Measurements from ENCODE around the gene LSP1. TPM values are rescaled to one million over a fixed set of nuclear protein-coding genes. Genes with fewer than 3 reads are reported as not detected.

Gene LSP1
- total and polyA plus RNA-seq, 2 of the 4 experiments (the other 2 are of a cell fraction) = not detected

DNA sequence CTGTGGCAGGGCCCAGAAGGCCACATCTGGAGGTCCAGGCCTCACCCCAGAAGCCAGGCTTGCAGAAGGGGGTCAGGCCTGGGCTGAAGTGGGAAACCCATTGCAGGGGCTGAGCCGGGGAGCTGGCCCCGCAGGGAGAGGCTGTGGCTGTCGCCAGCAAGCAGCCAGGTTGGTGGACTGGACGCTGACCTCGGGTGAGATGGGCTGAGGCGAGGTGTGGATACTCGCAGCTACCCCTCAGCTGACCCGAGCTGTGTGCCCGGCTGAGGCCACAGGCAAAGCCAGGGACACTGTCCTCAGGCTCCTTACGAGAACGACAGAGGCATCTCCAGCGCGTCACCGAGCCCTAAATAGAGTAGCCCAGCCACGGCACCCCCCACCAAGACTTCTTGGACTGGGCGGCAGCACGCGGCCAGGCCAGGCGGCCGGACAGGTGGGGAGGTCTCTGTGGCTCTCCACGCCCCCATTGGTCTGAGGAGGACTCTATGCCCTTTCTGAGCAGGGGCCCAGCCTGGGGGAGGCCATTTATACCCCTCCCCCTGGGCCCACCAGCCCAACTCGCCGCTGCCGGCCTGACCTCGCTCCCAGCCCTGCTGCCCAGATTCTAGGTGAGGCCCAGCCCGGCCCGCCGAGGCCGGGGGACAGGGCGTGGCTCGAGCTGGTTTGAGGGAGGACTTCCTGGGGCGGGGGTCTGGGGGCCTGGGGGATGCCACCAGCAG lies 14.3 kb upstream of the LSP1 start, which contains the start of gene TNNI2:
TSS of gene TNNI2 (plus strand) at position 556 of the 719 bp plus-strand sequence. CDS start 716 bp downstream, outside the sequence.
- ChIA-PET CTCF (interaction anchor here (1.2 kb wide), 1 partner anchor 313 kb away, joined by 4 read pairs; no protein-coding TSS in a partner anchor), POLR2A (ENCODE audit: unreplicated experiment) (no interaction called here)
- Histone ChIP-seq H3K56ac (ENCODE audit: extremely low read depth, insufficient read depth, low read length) (no peak within 1 kb of the TSS), H3K27me3 (ENCODE audit: control insufficient read depth, insufficient read depth, low read length) (peaks cover 11% of the 10 kb centered on the region; the same call in 1 of the 2 replicates), H4K91ac (ENCODE audit: insufficient read depth, low read depth, low read length) (no peak within 1 kb of the TSS), H2AK9ac (replicated peaks; ENCODE audit: low read depth, low read length, poor library complexity) (peak within 1 kb of the TSS; percentile 50), H3K9me1 (ENCODE audit: insufficient read depth, low read length) (no peaks in the 10 kb centered on the region), H3K36me3 (ENCODE audit: control insufficient read depth, insufficient read depth, low read length) (no peaks in the 10 kb centered on the region), H4K8ac (ENCODE audit: low read depth in 2 of 2, low read length in 2 of 2) (no peak within 1 kb of the TSS), H3K4me2 (ENCODE audit: low read depth, low read length) (no peak within 1 kb of the TSS), H3K79me1 (ENCODE audit: low read depth in 1 of 2, low read length in 2 of 2) (no peaks in the 10 kb centered on the region), H4K5ac (ENCODE audit: low read depth, low read length) (no peak within 1 kb of the TSS), H2BK120ac (ENCODE audit: low read depth, low read length) (no peak within 1 kb of the TSS), H3K9ac (ENCODE audit: low read depth, low read length) (no peak within 1 kb of the TSS), H2BK15ac (ENCODE audit: low read depth, low read length) (no peak within 1 kb of the TSS), H3K9me3 (ENCODE audit: control insufficient read depth, insufficient read depth, low read length) (no peaks in the 10 kb centered on the region), H3K18ac (ENCODE audit: low read depth, low read length) (no peak within 1 kb of the TSS), H3K4me3 (ENCODE audit: insufficient read depth, low read depth, low read length) (no peak within 1 kb of the TSS), H2AFZ (replicated peaks; ENCODE audit: low read length, poor library complexity) (peak within 1 kb of the TSS; percentile 81), H2AK5ac (ENCODE audit: low read depth, low read length) (no peak within 1 kb of the TSS), H3K4me1 (ENCODE audit: control insufficient read depth, insufficient read depth, low read length) (no peaks in the 10 kb centered on the region), H4K20me1 (ENCODE audit: insufficient read depth, low read length) (no peaks in the 10 kb centered on the region), H3K14ac (replicated peaks; ENCODE audit: low read depth, low read length) (no peak within 1 kb of the TSS), H3K27ac (ENCODE audit: insufficient read depth, low read length) (no peak within 1 kb of the TSS), H3K4ac (ENCODE audit: low read depth, low read length) (no peak within 1 kb of the TSS), H3K23ac (ENCODE audit: low read depth, low read length) (no peak within 1 kb of the TSS), H2BK5ac (ENCODE audit: low read depth, low read length, poor library complexity, severe bottlenecking) (no peak within 1 kb of the TSS), H2BK20ac (ENCODE audit: low read depth, low read length) (no peak within 1 kb of the TSS)
- no peak for ATAC-seq (ENCODE audit: low read depth)
- TF ChIP-seq CEBPB (IDR thresholded peaks at IDR 0.05; ENCODE audit: low read depth, low read length) = no peak
- TF ChIP-seq CHD1 (IDR thresholded peaks at IDR 0.05; ENCODE audit: low read depth, low read length) = no peak
- no peak for TF ChIP-seq USF2 (IDR thresholded peaks at IDR 0.05; ENCODE audit: low read depth, low read length)
- no peak for TF ChIP-seq POLR2A (IDR thresholded peaks at IDR 0.05; ENCODE audit: low read depth, low read length)
- no peak for TF ChIP-seq ELK1 (IDR thresholded peaks at IDR 0.05; ENCODE audit: borderline replicate concordance, low read depth, low read length)
- no peak for TF ChIP-seq RCOR1 (IDR thresholded peaks at IDR 0.05; ENCODE audit: insufficient replicate concordance, low read length)
- TF ChIP-seq MAFK (IDR thresholded peaks at IDR 0.05; ENCODE audit: low read depth, low read length) = no peak
- TF ChIP-seq RFX5 (IDR thresholded peaks at IDR 0.05; ENCODE audit: low read depth, low read length) = no peak
- no peak for TF ChIP-seq FOS (IDR thresholded peaks at IDR 0.05; ENCODE audit: low read depth, low read length)
- TF ChIP-seq MAZ (IDR thresholded peaks at IDR 0.05; ENCODE audit: borderline replicate concordance, low read depth, low read length) = no peak
- no peak for TF ChIP-seq NFE2L2 (IDR thresholded peaks at IDR 0.05; ENCODE audit: low read depth, low read length)
- TF ChIP-seq BHLHE40 (IDR thresholded peaks at IDR 0.05; ENCODE audit: low read depth, low read length) = no peak
- no peak for TF ChIP-seq SMC3 (IDR thresholded peaks at IDR 0.05; ENCODE audit: low read depth, low read length)
- TF ChIP-seq MXI1 (IDR thresholded peaks at IDR 0.05; ENCODE audit: borderline replicate concordance, low read depth, low read length) = no peak
- BruUV-seq (replicated peaks) = no TSS peak
- WGBS, 2 experiments (ENCODE audit: extremely low coverage in 2 of 2, insufficient read length in 1 of 2) = 61% methylated on average over 13 of the region's 32 CpGs; no CpG with 5 or more reads in 1 of the 2 experiments
- dilution Hi-C loops (cut with HindIII; ENCODE audit: low sequenced_read_pairs, unreplicated experiment) (no loop called here), in situ Hi-C loops (cut with MboI; ENCODE audit: low sequenced_read_pairs) (no loop called here), intact Hi-C loops (cut with micrococcal nuclease) (no loop called here)
- no peak for DNase-seq
